Chondrocyte (in vitro differentiated cells): ENCODE data around the gene TTC38. TPM values are rescaled to one million over a fixed set of nuclear protein-coding genes. Genes with fewer than 3 reads are reported as not detected.
A peak's percentile ranks its signal among the peaks of the same experiment; 100 is the strongest.

Experiments
- DNase-seq: peaks from one replicate; pipeline ENCODE4 v3.0.0; 2021; ENCODE audit warnings: mixed read lengths, low spot score
- H3K27ac Mint-ChIP-seq: one replicate; pipeline ENCODE4 v1.8.0; 2021; ENCODE audit warnings: mild to moderate bottlenecking, moderate library complexity, mixed read lengths; ENCODE audit not compliant: unreplicated experiment
- H3K27me3 Mint-ChIP-seq: 2 replicates; pipeline ENCODE4 v1.8.0; 2021; ENCODE audit warnings: low read depth, mixed read lengths
- H3K36me3 Mint-ChIP-seq: 2 replicates; pipeline ENCODE4 v1.8.0; 2021; ENCODE audit warnings: low read depth, mixed read lengths
- H3K4me1 Mint-ChIP-seq: 2 replicates; pipeline ENCODE4 v1.8.0; 2021; ENCODE audit warnings: low read depth, mild to moderate bottlenecking, mixed read lengths
- H3K4me3 Mint-ChIP-seq: one replicate; pipeline ENCODE4 v1.8.0; 2021; ENCODE audit warnings: mild to moderate bottlenecking, moderate library complexity, mixed read lengths; ENCODE audit not compliant: unreplicated experiment
- H3K9me3 Mint-ChIP-seq: 2 replicates; pipeline ENCODE4 v1.8.0; 2021; ENCODE audit warnings: low read depth, mixed read lengths
- total RNA-seq: library from RNA; stranded (reverse); gene quantifications from 3 replicates; pipeline ENCODE4 v1.2.1, GENCODE V29; 2021
- TF ChIP-seq, protein P1 (sequence below): fragments of 200-600 bp; sonication (generic); IDR thresholded peaks from 2 replicates; pipeline ENCODE4 v1.5.0; 2021; ENCODE audit warnings: antibody characterized with exemption, mild to moderate bottlenecking, moderate library complexity

The TTC38 gene
- total RNA-seq, 1 donor from 2014 or later, result 13.8 TPM

DNA sequence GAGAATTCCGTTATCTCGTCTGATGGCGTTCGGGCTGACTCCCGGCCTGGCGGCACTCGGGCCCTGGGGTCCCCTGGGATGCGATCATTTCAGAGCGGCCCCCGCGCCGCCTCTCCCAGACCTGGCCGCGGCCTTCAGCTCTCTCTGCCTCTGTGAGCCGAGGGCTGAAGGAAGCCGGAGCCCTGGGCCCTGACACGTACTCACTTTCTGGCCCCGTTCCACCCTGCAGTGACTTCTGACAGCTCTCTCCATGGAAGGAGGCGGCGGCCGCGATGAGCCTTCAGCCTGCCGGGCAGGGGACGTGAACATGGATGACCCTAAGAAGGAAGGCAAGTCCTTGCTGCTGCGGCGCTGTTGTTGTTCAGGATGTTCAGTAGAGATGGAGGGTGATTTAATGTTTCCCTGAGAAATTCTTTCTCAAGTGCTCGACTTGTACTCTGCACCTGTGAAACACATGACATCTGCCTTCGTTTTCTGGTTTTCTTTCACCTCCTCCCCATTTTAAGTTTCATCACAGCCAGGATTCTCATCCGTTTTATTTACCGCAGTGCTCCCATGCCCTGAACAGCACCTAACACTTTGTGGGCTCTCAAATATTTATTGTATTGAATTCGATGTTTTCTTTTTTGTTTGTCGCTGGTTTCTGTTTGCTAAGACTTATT, 29.5 kb downstream of the TTC38 start:
- peak; percentile 84 for DNase-seq
- peak overlapping the region; percentile 76 for H3K27ac Mint-ChIP-seq

DNA sequence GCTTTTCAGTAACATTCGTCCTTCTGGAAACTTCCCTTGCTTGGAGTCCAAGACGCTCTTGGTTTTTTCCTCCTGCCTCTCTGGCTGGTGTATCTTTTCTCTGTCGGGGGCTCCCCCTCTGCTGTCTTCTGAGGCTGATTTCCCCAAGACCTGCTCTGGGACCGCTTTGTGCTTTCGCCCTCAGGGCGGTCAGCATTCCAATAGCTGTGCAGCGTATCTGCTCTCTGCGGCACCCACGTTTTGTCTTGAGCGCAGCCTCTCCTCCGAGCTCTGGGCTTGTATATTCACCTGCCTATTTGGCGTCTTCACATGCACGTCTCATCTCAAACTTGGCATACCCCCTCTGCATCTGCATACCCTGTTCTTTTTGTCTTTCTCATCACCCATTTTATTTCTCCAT, 31.3 kb downstream of the TTC38 start:
- Mint-ChIP-seq H3K4me3 (no peak overlapping the region), H3K36me3 (peaks cover 1% of the 10 kb centered on the region)

More for the DNA sequence above, 29.5 kb downstream of the TTC38 start:
- H3K36me3 Mint-ChIP-seq, result peaks cover 5% of the 10 kb centered on the region
- H3K4me3 Mint-ChIP-seq, result peak overlapping the region; percentile 71
- no peaks in the 10 kb centered on the region for H3K27me3 Mint-ChIP-seq
- TF ChIP-seq, protein P1, sequence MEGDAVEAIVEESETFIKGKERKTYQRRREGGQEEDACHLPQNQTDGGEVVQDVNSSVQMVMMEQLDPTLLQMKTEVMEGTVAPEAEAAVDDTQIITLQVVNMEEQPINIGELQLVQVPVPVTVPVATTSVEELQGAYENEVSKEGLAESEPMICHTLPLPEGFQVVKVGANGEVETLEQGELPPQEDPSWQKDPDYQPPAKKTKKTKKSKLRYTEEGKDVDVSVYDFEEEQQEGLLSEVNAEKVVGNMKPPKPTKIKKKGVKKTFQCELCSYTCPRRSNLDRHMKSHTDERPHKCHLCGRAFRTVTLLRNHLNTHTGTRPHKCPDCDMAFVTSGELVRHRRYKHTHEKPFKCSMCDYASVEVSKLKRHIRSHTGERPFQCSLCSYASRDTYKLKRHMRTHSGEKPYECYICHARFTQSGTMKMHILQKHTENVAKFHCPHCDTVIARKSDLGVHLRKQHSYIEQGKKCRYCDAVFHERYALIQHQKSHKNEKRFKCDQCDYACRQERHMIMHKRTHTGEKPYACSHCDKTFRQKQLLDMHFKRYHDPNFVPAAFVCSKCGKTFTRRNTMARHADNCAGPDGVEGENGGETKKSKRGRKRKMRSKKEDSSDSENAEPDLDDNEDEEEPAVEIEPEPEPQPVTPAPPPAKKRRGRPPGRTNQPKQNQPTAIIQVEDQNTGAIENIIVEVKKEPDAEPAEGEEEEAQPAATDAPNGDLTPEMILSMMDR, result no peak
- no peaks in the 10 kb centered on the region for H3K9me3 Mint-ChIP-seq
- H3K4me1 Mint-ChIP-seq, result peaks cover 27% of the 10 kb centered on the region

DNA sequence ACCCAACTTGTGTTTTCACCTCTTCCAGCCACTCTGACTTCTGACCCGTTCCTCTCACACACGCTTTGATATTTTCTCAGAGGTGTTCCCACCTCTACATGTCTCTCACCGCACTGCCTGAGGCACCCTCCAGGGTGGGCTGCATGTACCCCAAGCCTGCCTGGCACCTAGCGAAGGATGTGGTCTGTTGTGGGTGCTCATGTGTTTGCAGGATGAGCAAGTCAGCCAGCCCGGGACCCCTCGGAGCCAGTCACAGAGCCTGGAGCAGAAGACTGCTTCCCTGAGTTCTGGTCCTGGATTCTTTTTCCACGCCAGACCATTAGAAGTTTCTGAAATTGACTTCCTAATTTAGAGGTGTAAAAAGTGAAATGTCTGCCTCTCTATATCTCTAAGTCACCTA, 32.7 kb downstream of the TTC38 start:
- H3K9me3 Mint-ChIP-seq, result no peaks in the 10 kb centered on the region
- H3K4me3 Mint-ChIP-seq, result no peak overlapping the region

More for the DNA sequence above, 31.3 kb downstream of the TTC38 start:
- DNase-seq, result no peak
- no peaks in the 10 kb centered on the region for H3K27me3 Mint-ChIP-seq
- H3K4me1 Mint-ChIP-seq, result peaks cover 35% of the 10 kb centered on the region
- no peak overlapping the region for H3K27ac Mint-ChIP-seq
- H3K9me3 Mint-ChIP-seq, result no peaks in the 10 kb centered on the region
- TF ChIP-seq, protein P1, result no peak

DNA sequence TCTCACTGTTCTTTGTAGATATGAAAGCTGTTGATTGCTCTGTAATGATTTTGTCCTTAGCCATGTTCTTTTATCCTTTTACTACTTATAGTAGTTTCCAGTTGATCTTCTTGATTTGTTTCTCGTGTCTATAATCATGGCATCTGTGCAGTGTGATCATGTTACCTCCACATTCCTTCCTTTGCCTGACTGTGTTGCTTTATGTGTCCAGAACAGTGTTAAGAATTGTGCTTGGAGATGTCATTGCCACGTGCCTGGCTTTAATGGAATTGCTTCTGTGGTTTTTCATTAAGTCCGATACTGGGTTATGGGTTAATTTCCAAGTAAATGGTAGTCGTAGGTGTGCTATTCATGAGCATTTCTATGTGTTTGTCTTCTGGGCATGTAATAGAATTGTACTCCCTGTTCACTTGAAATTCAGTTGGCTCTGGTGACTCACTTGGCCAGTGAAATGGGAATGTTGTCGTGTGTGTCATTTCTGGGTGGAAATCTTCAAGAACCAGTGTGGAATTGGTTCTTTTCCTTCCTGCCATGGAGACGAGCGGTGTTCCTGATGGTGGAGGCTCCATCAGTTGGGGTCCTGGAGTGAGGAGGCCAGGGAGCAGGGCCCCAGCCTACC, 35.6 kb downstream of the TTC38 start:
- peaks cover 12% of the 10 kb centered on the region for H3K4me1 Mint-ChIP-seq
- H3K9me3 Mint-ChIP-seq, result no peaks in the 10 kb centered on the region
- H3K36me3 Mint-ChIP-seq, result peaks cover 1% of the 10 kb centered on the region
- DNase-seq, result no peak
- TF ChIP-seq, protein P1, result no peak
- H3K27ac Mint-ChIP-seq, result no peak overlapping the region
- no peaks in the 10 kb centered on the region for H3K27me3 Mint-ChIP-seq
- no peak overlapping the region for H3K4me3 Mint-ChIP-seq

More for the DNA sequence above, 32.7 kb downstream of the TTC38 start:
- peaks cover 29% of the 10 kb centered on the region for H3K4me1 Mint-ChIP-seq
- H3K27me3 Mint-ChIP-seq, result no peaks in the 10 kb centered on the region
- TF ChIP-seq, protein P1, result no peak
- no peak for DNase-seq
- peaks cover 1% of the 10 kb centered on the region for H3K36me3 Mint-ChIP-seq
- H3K27ac Mint-ChIP-seq, result no peak overlapping the region

DNA sequence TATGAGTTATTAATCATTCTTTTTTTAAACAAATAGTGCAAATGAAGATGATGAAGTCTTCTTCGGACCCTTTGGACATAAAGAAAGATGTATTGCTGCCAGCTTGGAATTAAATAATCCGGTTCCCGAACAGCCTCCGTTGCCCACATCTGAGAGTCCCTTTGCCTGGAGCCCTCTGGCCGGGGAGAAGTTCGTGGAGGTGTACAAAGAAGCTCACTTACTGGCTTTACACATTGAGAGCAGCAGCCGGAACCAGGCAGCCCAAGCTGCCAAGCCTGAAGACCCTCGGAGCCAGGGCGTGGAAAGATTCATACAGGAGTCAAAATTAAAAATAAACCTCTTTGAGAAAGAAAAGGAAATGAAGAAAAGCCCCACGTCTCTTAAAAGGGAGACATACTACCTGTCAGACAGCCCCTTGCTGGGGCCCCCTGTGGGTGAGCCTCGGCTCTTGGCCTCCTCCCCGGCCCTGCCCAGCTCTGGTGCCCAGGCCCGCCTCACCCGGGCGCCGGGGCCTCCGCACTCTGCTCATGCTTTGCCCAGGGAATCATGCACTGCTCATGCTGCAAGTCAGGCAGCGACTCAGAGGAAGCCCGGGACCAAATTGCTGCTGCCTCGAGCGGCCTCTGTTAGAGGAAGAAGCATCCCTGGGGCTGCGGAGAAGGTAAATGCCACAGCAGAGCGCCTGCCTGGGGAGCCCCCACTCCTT, 40.6 kb downstream of the TTC38 start:
- TF ChIP-seq, protein P1, result no peak
- Mint-ChIP-seq H3K36me3 (no peaks in the 10 kb centered on the region), H3K9me3 (no peaks in the 10 kb centered on the region), H3K4me3 (no peak overlapping the region), H3K4me1 (peaks cover 4% of the 10 kb centered on the region), H3K27me3 (no peaks in the 10 kb centered on the region), H3K27ac (no peak overlapping the region)
- DNase-seq, result no peak
